Measurements from ENCODE around the gene ABCA10.

DNA sequence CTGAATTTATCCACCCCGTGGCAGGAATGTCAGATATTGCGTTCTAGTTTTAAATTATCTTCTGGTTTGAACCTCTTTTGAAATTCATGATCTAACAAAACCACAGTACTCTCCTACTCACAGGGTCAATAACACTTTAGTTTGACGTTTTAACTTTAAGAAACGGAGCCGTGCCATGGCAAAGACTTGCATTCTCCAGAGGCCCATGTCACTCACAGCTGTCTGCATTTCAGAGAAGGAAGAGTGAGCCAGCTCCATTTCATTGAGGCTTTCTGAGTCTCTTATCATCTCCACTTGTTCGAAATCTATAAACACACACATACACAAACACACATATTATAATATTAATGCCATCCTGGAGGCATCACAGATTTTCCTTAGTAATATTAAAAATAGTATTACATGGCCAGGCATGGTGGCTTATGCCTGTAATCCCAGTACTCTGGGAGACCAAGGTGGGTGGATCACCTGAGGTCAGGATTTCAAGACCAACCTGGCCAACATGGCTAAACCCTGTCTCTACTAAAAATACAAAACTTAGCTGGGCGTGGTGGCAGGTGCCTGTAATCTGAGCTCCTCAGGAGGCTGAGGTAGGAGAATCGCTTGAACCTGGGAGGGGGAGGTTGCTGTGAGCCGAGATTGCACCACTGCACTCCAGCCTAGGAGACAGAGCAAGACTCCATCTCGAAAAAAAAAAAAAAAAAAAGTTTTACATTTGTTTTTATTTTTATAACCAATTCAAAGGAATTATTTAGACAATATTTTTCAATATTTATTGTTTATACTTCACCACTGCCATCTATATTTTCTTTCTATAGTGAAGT is 122.5 kb downstream of the ABCA10 start:
- TF ChIP-seq CBX8 (IDR thresholded peaks at IDR 0.05) (no peak), POLR2A (IDR thresholded peaks at IDR 0.05; ENCODE audit: low read length) (no peak), FOSL2 (IDR thresholded peaks at IDR 0.05) (no peak), FOSL2 (CRISPR knock-in tag; IDR thresholded peaks at IDR 0.05) (no peak), CHD2 (IDR thresholded peaks at IDR 0.05; ENCODE audit: low read length, partially characterized antibody) (no peak), GATA3 (IDR thresholded peaks at IDR 0.05; ENCODE audit: borderline replicate concordance) (no peak), EP300 (IDR thresholded peaks at IDR 0.05) (no peak)
- TF ChIP-seq, protein P1, sequence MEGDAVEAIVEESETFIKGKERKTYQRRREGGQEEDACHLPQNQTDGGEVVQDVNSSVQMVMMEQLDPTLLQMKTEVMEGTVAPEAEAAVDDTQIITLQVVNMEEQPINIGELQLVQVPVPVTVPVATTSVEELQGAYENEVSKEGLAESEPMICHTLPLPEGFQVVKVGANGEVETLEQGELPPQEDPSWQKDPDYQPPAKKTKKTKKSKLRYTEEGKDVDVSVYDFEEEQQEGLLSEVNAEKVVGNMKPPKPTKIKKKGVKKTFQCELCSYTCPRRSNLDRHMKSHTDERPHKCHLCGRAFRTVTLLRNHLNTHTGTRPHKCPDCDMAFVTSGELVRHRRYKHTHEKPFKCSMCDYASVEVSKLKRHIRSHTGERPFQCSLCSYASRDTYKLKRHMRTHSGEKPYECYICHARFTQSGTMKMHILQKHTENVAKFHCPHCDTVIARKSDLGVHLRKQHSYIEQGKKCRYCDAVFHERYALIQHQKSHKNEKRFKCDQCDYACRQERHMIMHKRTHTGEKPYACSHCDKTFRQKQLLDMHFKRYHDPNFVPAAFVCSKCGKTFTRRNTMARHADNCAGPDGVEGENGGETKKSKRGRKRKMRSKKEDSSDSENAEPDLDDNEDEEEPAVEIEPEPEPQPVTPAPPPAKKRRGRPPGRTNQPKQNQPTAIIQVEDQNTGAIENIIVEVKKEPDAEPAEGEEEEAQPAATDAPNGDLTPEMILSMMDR (IDR thresholded peaks at IDR 0.05), result no peak
- TF ChIP-seq, protein P2, sequence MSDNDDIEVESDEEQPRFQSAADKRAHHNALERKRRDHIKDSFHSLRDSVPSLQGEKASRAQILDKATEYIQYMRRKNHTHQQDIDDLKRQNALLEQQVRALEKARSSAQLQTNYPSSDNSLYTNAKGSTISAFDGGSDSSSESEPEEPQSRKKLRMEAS (IDR thresholded peaks at IDR 0.05), result no peak
